Measurements from ENCODE around the gene LILRB3. TPM values are rescaled to one million over a fixed set of nuclear protein-coding genes. Genes with fewer than 3 reads are reported as not detected.
"Not testable (repeated sequence)": the region's sequence is repeated elsewhere in the genome, so short reads cannot be mapped to it uniquely, and the experiment has no call there.

The LILRB3 gene
- total RNA-seq, 1 donor from 2014 or later = 0.72 TPM

DNA sequence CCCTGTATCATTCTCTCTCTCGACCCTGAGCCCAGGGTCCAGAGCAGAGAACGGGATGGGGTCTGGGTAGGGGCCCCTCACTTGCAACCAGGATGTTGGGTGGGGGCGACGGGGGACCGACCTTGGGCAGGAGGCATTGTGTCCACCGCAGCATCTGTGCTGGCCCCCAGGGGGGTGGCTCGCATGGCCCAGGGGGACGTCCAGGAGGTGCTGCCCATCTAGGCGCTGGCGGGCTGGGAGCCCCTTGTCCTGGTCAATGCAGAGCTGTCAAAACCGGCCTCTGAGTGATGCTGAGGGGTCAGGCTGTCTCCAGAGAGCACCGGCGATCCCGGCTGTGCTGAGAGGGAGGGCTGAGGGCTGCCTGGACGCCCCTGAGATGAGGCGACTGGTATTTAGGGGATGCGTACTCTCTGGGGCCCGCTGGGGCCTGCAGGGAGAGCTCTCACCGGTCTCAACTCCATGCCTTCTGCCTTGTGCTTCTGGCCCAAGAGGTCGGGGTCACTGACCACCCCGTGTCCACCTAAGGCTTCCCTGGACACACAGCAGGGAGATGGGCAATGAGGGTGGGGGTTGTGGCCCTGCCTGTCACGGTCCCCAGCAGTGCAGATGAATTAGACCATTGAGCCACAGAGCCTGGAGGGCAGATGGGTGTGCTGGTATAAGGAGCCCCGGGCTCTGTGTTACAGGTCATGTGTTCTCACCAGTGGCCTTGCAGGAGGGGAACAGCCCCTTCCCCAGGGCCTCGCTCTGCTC is 13.6 kb downstream of the LILRB3 start:
- peak; percentile 25 for ATAC-seq

DNA sequence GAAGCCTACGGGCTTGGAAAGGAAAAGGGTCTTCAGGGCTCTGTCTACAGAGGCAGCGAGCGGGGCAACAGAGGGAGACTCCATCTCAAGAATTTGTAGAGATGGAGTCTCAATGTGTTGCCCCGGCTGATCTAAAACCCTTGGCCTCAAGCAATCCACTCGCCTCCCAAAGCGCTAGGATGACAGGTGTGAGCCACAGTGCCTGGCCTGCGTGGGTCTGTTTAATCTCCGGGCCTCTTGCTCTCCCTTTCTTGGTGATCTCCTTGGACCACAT is 14.1 kb downstream of the LILRB3 start:
- no peak for ATAC-seq

DNA sequence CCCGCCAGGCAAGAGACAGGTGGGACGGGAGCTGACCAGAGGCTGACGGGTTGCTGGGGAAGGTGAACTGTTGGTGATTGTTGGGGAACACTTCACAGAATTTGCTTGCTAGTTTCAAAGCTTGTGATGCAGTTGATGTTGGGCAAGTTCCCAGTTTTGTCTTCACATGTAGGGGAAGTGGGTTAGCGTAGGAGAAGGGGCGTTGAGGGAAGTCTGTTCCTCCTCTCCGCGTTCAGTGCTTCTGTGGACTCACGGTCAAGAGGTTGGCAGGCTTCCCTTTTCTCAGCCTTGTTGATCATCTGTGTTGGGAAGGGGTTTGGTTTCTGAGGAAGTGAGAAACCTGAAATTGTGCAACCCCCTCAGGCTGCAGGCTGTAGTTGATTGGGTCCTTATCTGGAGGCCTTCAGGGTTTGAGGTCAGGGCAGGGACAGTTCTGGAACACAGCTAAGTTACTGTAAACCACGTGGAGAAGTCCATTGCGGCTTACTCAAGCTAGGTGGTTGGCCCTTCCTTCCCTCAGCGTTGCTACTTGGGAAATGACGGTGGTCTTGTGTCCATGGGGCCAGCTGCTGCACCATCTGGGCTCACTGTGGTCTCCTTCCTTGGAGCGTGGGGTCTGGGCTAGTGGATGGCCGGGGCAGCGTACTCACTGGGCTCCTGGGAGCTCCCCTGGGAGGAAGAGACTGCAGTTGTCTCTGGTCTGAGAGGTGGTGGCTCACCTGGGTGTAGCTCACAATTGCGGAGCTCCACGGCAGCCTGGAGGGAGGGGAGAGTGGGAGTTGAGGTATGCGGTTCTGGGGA is 14.6 kb downstream of the LILRB3 start:
- ATAC-seq = peak; percentile 5

DNA sequence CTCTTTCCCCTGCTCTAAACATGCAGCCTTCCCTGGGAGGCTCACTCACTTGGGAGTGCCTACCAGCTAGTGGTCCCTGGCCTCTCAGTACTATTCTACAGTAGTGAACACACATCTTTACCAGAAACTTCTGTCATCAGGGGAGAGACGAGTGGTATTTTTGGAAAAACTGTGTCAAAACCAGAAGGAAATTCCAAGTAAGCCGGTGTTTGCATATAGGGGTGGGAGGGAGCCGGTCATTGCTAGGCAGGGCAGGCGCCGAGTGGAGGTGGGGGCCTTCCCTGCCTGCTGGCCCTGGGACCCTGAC is 15.2 kb downstream of the LILRB3 start:
- ATAC-seq = no peak

DNA sequence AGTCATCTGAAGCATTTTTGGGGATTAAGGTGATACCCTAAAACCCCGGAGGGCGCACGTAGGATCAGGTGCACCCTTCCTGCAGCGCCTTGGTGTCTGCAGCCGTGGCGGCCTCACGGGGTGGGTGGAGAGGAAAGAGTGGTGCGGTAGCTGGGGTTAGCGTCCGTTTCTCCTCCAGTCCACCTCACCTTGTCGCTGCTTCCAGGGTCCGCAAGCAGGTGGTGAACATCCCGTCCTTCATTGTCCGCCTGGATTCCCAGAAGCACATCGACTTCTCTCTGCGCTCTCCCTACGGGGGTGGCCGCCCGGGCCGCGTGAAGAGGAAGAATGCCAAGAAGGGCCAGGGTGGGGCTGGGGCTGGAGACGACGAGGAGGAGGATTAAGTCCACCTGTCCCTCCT is 15.6 kb downstream of the LILRB3 start:
- ATAC-seq = not testable (repeated sequence)

DNA sequence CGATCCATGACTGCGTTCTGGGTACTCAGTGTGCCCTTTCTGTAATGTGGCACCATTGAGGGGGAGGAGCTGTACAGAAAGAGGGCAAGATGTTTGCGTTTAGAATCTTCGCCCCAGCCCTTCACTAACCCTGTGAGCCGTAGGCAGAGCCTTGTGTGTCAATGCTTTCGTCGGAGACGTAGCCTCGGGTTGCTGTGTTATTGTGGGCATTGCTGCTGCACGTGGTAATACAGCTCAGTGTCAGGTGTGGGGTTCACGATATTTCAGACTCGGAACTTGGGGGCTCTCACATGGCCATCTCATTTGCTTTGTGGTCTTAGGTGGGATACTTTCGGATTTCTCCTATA is 16.0 kb downstream of the LILRB3 start:
- no peak for ATAC-seq

DNA sequence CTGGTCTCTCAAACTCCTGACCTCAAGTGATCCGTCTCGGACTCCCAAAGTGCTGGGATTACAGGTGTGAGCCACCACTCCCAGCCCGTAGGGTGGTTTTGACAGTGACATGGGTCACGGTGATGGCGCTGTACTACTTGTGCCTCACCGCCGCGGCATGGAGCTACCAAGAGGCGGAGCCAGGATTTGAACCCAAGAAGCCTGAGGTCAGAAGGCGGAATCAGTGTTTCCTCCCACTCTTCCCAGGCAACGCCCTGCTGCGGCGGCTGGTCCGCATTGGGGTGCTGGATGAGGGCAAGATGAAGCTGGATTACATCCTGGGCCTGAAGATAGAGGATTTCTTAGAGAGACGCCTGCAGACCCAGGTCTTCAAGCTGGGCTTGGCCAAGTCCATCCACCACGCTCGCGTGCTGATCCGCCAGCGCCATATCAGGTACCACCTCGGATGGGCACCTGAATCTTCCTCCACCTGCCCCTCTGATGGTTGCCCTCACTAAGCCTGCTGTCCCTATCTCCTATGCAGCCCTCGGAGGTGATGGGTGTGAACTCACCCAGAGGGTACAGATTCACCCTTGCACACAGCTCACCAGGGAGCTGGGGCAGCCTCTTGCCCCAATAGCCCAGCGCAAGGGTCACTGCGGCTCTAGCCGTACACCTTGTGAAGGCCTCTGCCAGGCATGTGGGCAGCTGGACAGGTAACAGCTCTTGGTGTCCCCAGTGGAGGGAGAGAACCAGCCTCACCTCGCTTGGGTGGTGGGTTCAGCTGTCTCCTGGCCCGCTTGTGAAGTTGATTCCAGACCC is 16.6 kb downstream of the LILRB3 start:
- ATAC-seq = no peak

DNA sequence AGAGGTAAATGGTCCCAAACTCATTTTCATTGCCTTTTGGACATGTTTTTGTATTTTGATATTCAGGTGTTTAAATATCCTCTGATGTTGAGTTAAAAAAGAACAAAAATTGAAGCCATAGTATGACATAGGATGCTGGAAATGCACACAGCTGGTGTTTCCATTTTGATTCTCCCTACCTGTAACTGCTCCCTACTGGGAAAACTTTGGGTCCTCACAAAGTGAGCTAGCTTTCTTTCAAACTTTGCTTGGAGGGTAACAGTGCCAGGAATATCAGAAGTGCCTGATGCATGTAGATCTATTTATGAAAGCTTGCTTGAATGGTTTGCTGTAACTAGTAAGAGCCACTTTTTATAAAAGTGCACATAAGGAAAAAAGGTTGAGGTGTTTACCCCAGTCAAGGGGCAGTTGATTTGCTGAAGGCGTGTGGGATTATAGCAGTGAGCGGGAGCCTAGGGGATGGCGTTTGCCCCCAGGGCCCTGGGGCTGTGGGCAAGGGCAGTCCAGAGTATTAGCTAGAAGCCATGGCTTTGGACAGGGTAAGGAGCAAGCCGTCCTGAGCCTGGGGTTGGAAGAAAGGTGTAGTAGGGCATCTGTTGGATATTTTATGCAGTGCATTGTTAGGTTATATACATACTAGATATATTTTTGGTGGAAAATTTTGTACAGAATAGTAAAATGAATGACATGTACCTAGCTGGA is 17.9 kb downstream of the LILRB3 start:
- ATAC-seq = no peak

DNA sequence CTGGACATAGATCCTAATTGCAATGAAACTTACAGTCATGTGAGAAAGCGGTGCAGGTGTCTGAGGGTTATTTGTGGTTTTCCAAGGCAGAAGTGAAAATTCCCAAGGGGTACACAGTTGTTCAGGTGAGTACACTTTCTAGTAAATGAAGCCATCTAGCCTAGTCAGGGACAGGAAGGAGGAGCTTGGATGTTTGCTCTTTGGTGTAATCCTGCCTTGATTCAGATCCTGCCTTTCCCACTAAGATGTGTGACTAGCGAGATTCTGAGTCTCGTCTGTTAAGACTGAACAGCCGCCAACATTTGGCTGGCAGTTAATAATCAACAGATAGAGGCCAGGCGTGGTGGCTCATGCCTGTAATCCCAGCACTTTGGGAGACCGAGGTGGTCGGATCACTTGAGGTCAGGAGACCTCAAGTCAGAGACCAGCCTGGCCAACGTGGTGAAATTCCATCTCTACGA is 19.6 kb downstream of the LILRB3 start:
- no peak for ATAC-seq

DNA sequence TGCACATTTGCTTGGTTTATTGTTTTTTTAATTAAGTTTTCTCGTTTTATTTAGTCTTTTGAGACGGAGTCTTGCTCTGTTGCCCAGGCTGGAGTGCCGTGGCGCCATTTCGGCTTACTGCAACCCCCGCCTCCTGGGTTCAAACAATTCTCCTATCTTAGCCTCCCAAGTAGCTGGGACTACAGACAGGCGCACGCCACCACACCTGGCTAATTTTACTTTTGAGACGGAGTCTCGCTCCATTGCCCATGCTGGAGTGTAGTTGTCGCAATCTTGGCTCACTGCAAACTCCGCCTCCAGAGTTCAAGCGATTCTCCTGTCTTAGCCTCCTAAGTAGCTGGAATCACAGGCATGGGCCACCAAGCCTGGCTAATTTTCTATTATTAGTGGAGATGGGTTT is 20.8 kb downstream of the LILRB3 start:
- no peak for ATAC-seq

DNA sequence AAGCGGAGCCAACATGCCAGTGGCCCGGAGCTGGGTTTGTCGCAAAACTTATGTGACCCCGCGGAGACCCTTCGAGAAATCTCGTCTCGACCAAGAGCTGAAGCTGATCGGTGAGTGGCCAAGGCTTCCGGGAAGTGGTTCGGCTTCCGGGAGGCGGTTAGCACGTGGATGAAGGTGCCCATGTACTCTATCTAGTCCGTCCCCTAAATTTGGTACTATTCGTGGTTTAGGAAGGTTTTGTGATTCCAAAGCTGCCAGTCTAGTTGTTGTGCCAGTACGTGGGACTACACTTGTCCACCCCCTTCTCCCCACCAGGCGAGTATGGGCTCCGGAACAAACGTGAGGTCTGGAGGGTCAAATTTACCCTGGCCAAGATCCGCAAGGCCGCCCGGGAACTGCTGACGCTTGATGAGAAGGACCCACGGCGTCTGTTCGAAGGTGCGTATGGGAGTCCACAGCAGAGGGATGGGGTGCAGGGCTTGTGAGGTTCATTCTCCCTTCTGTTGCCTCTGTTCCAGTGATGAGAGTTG is 21.6 kb downstream of the LILRB3 start:
- ATAC-seq = no peak

DNA sequence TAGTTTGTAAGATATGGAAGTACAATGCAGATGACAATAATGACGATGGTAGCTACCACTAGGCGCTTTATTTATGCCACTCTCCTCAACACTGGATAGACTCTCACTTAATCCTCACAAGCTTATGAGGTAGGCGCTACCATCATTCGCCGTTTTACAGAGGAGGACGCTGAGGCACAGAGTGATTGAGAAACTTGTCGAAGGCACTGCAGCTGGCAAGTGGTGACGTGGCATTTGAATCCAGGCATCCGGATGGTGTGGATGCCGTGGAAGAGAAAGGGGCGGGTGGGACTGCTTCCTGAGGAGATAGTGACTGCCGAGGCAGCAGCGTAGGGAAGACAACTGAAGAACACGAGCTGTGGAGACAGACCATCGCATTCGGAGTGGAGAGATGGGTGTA is 23.4 kb downstream of the LILRB3 start:
- no peak for ATAC-seq

DNA sequence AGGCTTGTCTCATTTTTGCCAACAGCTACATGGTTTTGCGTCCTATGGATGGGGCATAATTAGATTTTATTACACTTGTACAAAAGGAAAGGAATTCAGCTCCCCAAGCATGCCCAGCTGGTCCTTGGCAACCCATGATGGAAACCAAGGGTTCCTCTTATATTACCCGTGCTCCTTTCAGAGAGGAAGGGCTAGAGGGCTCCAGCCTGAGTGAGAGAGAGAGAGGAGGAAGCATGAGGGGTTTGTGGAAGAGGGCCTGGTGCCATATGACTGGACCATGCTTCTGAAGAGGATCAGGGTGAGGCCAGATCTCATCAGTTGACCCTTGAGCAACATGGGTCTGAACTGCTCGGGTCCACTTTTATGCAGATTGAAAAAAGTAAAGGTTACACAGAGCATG is 25.7 kb downstream of the LILRB3 start:
- no peak for ATAC-seq

DNA sequence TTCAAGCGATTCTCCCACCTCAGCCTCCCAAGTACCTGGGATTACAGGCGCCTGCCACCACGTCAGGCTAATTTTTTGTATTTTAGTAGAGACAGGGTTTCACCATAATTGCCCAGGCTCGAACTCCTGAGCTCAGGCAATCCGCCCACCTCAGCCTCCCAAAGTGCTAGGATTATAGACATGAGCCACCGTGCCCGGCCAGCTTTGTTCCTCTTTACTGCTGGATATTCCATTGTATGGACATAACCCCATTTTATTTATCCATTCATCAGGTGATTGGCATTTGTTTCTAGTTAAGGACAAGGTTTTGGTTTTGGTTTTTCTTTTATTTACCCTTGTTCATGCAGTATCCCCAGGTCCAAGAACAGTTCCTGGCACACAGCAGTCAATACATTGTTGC is 26.3 kb downstream of the LILRB3 start:
- no peak for ATAC-seq

DNA sequence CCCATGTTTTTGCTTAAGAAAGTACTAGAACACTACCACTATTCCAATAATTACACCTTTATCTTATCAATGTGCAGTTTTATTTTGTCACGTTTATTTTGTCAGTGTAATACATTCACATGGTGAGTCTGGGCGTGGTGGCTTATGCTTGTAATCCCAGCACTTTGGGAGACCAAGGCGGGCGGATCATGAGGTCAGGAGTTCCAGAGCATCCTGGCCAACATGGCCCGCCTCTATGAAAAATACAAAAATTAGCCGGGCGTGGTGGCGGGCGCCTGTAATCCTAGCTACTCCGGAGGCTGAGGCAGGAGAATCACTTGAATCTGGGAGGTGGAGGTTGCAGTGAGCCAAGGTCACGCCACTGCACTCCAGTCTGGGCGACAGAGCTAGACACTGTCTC is 28.3 kb downstream of the LILRB3 start:
- ATAC-seq = not testable (repeated sequence)

DNA sequence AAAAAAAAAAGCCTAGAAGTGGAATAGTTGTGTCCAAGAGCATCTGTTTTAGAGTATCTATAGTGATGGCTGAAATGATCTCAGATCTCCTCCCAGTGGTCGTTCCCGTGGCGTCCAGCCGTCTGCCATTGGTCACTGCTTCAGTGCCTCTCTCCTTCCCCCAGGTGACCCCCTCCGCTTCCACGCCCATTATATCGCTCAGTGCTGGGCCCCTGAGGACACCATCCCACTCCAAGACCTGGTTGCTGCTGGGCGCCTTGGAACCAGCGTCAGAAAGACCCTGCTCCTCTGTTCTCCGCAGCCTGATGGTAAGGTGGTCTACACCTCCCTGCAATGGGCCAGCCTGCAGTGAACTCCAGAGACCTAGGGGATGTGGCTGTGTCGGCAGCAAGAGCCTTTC is 29.8 kb downstream of the LILRB3 start:
- no peak for ATAC-seq

DNA sequence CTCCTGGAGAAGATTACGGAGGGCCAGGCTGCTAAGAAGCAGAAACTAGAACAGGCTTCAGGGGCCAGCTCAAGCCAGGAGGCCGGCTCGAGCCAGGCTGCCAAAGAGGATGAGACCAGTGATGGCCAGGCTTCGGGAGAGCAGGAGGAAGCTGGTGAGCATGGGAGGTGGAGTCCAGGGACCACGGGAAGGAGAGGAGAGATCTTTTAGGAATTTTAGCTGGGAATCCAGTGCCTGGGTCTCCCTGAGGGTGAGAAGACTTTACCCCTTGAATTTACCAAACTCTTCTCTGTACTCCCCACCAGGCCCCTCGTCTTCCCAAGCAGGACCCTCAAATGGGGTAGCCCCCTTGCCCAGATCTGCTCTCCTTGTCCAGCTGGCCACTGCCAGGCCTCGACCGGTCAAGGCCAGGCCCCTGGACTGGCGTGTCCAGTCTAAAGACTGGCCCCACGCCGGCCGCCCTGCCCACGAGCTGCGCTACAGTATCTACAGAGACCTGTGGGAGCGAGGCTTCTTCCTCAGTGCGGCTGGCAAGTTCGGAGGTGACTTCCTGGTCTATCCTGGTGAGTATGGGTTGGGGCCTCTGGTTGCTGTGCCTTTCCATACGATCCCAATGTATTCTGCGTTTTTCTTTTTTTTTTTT is 30.9 kb downstream of the LILRB3 start:
- no peak for ATAC-seq

DNA sequence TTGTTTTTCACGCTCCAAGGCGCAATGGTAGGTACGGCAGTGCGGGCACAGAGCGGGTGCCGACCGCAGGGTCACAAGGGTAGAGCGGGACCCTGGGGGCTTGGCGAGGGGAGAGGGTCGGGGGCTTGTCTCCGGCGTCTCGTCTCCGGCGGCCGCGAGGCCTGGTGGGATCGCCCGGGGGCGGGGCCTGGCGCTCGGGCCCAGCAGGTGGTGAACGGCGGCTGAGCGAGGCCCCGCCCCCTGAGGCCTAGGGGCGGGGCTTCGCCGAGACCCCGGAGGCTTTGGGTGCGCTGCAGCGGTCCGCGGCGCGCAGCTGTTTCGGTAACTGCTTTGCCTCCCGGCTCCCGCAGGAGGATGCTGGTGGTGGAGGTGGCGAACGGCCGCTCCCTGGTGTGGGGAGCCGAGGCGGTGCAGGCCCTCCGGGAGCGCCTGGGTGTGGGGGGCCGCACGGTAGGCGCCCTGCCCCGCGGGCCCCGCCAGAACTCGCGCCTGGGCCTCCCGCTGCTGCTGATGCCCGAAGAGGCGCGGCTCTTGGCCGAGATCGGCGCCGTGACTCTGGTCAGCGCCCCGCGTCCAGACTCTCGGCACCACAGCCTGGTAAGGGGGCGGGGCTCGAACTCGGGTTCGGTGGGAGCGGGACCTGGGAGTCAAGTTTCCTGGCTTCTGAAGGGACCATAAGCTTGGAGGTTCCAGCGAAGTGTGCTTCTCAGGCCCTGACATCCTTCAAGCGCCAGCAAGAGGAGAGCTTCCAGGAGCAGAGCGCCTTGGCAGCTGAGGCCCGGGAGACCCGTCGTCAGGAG is 31.6 kb downstream of the LILRB3 start, which contains the start of gene TSEN34:
TSS of gene TSEN34 (plus strand) at position 298 of the 800 bp plus-strand sequence. CDS start at position 355, 57 bp downstream.
- peak; percentile 38 for ATAC-seq

DNA sequence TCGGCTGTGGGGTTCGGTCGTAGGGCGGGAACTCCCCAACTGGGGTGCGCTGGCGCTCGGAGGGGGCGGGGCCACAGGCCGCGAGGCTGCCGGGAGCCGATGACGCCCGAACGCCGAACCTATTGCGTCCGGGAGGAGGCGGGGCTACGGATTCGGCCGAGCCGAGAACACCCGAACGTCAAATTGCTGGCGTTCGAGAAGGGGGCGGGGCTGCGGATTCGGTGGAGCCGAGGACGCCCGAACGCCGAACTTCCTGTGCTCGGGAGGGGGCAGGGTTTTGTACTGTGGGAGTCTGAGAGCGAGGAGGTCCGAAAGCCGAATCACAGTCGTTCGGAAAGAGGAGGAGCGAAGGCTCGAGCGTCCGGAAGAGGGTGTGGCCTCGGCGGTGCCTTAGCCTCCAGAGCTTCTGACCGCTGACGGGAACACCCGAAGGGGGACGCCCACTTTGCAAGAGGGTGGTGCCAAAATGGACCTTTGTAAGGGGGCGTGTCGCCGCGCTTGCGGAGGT is 32.2 kb downstream of the LILRB3 start:
- ATAC-seq = peak; percentile 78

DNA sequence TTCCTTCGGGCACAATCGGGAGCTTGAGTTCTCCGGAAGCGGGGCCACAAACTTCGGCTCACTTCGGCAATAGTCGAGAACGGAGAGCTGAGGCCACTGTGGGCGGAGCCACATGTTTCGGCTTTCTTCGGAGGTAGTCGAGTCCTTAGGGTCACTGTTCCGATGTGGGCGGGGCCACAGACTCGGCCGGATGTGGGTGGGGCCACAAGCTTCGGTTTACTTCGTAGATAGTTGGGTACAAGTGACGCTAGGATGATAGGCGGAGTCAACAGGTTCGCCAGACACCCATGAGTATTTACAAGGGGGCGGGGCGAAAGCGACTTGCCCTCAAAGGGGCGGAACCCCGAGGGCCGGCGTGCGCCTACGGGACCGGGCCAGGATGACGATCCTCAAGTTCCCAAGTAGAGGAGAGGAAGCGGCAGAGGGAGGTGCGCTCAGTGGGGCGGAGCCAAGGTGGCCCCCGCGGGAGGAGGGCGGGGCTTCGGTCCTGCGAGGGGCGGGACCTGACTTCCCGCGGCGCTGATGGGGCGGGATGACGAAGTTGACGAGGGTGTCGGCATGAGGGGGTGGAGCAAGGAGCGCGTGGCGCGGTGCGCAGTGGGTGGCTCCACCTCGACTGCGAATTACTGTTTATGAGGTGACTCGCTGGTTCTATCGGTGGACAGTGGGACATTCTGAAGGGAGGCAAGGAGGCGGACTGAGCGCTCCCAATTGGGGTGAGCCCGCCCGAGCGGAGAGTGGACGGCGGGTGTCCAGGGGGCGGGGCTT is 32.9 kb downstream of the LILRB3 start:
- peak; percentile 83 for ATAC-seq
